HepG2 (cell line): ENCODE measurements around the gene DLX1. TPM values are rescaled to one million over a fixed set of nuclear protein-coding genes. Genes with fewer than 3 reads are reported as not detected.
A peak's percentile ranks its signal among the peaks of the same experiment; 100 is the strongest.

Source experiments
- AGO2 ChIP-seq: fragments of 200-400 bp; formaldehyde crosslinking; optimal IDR thresholded peaks from 2 replicates; pipeline ENCODE3; 2017; ENCODE audit warnings: mild to moderate bottlenecking, low read depth, low read length, moderate library complexity
- CCAR2 ChIP-seq: fragments of 200-400 bp; formaldehyde crosslinking; optimal IDR thresholded peaks from 2 replicates; pipeline ENCODE3; 2018; ENCODE audit warnings: low read depth, mild to moderate bottlenecking, low read length, moderate library complexity
- FOXK2 ChIP-seq: fragments of 450-650 bp; IDR thresholded peaks from 2 replicates; pipeline ENCODE4 v1.6.1; 2016
- HMGA1 ChIP-seq: sonication (generic); formaldehyde crosslinking; conservative IDR thresholded peaks from 2 replicates; pipeline ENCODE4 v1.4.0; 2020; ENCODE audit warnings: missing genetic modification reagents
- HNRNPLL ChIP-seq: fragments of 200-400 bp; formaldehyde crosslinking; IDR thresholded peaks from 2 replicates; pipeline ENCODE4 v1.6.1; 2017; ENCODE audit warnings: mild to moderate bottlenecking, low read depth, low read length; ENCODE audit not compliant: poor library complexity, severe bottlenecking
- JUND ChIP-seq: sonication (generic); formaldehyde crosslinking; IDR thresholded peaks from 2 replicates; pipeline ENCODE4 v1.8.0; 2022; ENCODE audit warnings: mild to moderate bottlenecking, missing genetic modification reagents
- KLF11 ChIP-seq: IDR thresholded peaks from 2 replicates; pipeline ENCODE4 v1.6.1; 2016; ENCODE audit warnings: missing compliant biosample characterization
- MTERF4 ChIP-seq: sonication (generic); formaldehyde crosslinking; IDR thresholded peaks from 2 replicates; pipeline ENCODE4 v1.8.0; 2023; ENCODE audit warnings: mild to moderate bottlenecking, missing genetic modification reagents
- RFX3 ChIP-seq: IDR thresholded peaks from 2 replicates; pipeline ENCODE4 v1.6.1; 2016; ENCODE audit warnings: missing biosample characterization, missing genetic modification reagents
- RFX5 ChIP-seq: IDR thresholded peaks from 2 replicates; pipeline ENCODE4 v1.6.1; 2011; ENCODE audit warnings: low read depth, low read length, improper control_type of control experiment
- SKIL ChIP-seq: sonication (generic); formaldehyde crosslinking; IDR thresholded peaks from 2 replicates; pipeline ENCODE4 v1.8.0; 2022; ENCODE audit warnings: missing genetic modification reagents, mild to moderate bottlenecking, moderate library complexity, borderline replicate concordance
- SRF ChIP-seq: IDR thresholded peaks from 2 replicates; pipeline ENCODE4 v1.6.1; 2011; ENCODE audit warnings: mild to moderate bottlenecking, low read depth, low read length, moderate library complexity
- STAT5B ChIP-seq: sonication (generic); formaldehyde crosslinking; IDR thresholded peaks from 2 replicates; pipeline ENCODE4 v1.4.0; 2020; ENCODE audit warnings: missing genetic modification reagents
- TBX2 ChIP-seq: sonication (generic); formaldehyde crosslinking; IDR thresholded peaks from 2 replicates; pipeline ENCODE4 v1.5.0; 2020; ENCODE audit warnings: missing genetic modification reagents, mild to moderate bottlenecking, borderline replicate concordance
- WIZ ChIP-seq: sonication (generic); formaldehyde crosslinking; IDR thresholded peaks from 2 replicates; pipeline ENCODE4 v1.5.1; 2020; ENCODE audit warnings: mild to moderate bottlenecking, missing genetic modification reagents
- YEATS4 ChIP-seq: sonication (generic); formaldehyde crosslinking; IDR thresholded peaks from 2 replicates; pipeline ENCODE4 v1.4.0; 2020; ENCODE audit warnings: missing genetic modification reagents, borderline replicate concordance
- ZC3H13 ChIP-seq: sonication (generic); formaldehyde crosslinking; IDR thresholded peaks from 2 replicates; pipeline ENCODE4 v1.8.1; 2023; ENCODE audit warnings: mild to moderate bottlenecking, missing genetic modification reagents, moderate library complexity
- ZFP36L2 ChIP-seq: sonication (generic); formaldehyde crosslinking; IDR thresholded peaks from 2 replicates; pipeline ENCODE4 v1.4.0; 2020; ENCODE audit warnings: missing genetic modification reagents
- ZNF124 ChIP-seq: sonication (generic); formaldehyde crosslinking; IDR thresholded peaks from 2 replicates; pipeline ENCODE4 v1.4.0; 2020; ENCODE audit warnings: missing genetic modification reagents
- ZNF430 ChIP-seq: sonication (generic); formaldehyde crosslinking; IDR thresholded peaks from 2 replicates; pipeline ENCODE4 v1.9.0; 2021; ENCODE audit warnings: mild to moderate bottlenecking, missing genetic modification reagents
- ZNF441 ChIP-seq: sonication (generic); formaldehyde crosslinking; IDR thresholded peaks from 2 replicates; pipeline ENCODE4 v1.7.0; 2021; ENCODE audit warnings: missing genetic modification reagents, borderline replicate concordance
- ZNF737 ChIP-seq: sonication (generic); formaldehyde crosslinking; IDR thresholded peaks from 2 replicates; pipeline ENCODE4 v1.5.0; 2020; ENCODE audit warnings: missing genetic modification reagents, mild to moderate bottlenecking, borderline replicate concordance
- ZNF766 ChIP-seq: sonication (generic); formaldehyde crosslinking; IDR thresholded peaks from 2 replicates; pipeline ENCODE4 v1.5.0; 2020; ENCODE audit warnings: missing genetic modification reagents, borderline replicate concordance
- ZNF768 ChIP-seq: sonication (generic); formaldehyde crosslinking; IDR thresholded peaks from 2 replicates; pipeline ENCODE4 v1.4.0; 2020; ENCODE audit warnings: missing genetic modification reagents
- ZNF773 ChIP-seq: sonication (generic); formaldehyde crosslinking; IDR thresholded peaks from 2 replicates; pipeline ENCODE4 v1.4.0; 2020; ENCODE audit warnings: missing genetic modification reagents, borderline replicate concordance
- ZNF792 ChIP-seq: IDR thresholded peaks from 2 replicates; pipeline ENCODE4 v1.6.1; 2016
- ZNF816 ChIP-seq: sonication (generic); formaldehyde crosslinking; IDR thresholded peaks from 2 replicates; pipeline ENCODE4 v1.8.0; 2022; ENCODE audit warnings: missing genetic modification reagents, mild to moderate bottlenecking, borderline replicate concordance
- polyA plus RNA-seq, 8 experiments: library from polyadenylated mRNA; depleted of rRNA in 3 of 8; stranded (reverse) in 7 of 8; unstranded in 1 of 8; fragments of >200 nt; fragmentation: Illumina TruSeq in 4 of 8; extraction: Trizol in 4 of 8; gene quantifications; 2 replicates each; pipeline versions ENCODE4 v1.2.1 to v1.2.3, GENCODE V29; 2011 to 2016; ENCODE audit warnings: low read depth in 4 of 8, missing spikeins in 1 of 8, mixed read lengths in 1 of 8; ENCODE audit not compliant: insufficient read depth in 1 of 8
- total RNA-seq, 5 experiments: library from RNA; depleted of rRNA; stranded (reverse); fragments of >200 nt; fragmentation: Illumina TruSeq; extraction: Trizol; gene quantifications; 2 replicates each; pipeline ENCODE4 v1.2.3, GENCODE V29; 2016; ENCODE audit warnings: low read depth in 1 of 5

Gene DLX1
- total and polyA plus RNA-seq, 2 of the 13 experiments (the other 11 are each of a cell fraction or from before 2014, with no cell fraction given) = 0.18 to 0.86 TPM

- no peak for TF ChIP-seq SRF
- no peak for TF ChIP-seq ZNF766 (CRISPR knock-in tag)
- TF ChIP-seq SKIL = no peak
- no peak for TF ChIP-seq MTERF4 (CRISPR knock-in tag)
- no peak for TF ChIP-seq WIZ (CRISPR knock-in tag)
- no peak for TF ChIP-seq HMGA1
- no peak for TF ChIP-seq CCAR2
- no peak for TF ChIP-seq ZC3H13 (CRISPR knock-in tag)
- peak; percentile 28 for TF ChIP-seq TBX2 (CRISPR knock-in tag)
- TF ChIP-seq ZNF737 = no peak
- TF ChIP-seq YEATS4 (CRISPR knock-in tag) = 0 out of 2 replicates have a peak, but pooled peaks have one; percentile 9
- no peak for TF ChIP-seq JUND (CRISPR knock-in tag)
- TF ChIP-seq FOXK2 = no peak
- no peak for TF ChIP-seq ZNF441 (CRISPR knock-in tag)
- no peak for TF ChIP-seq ZNF816 (CRISPR knock-in tag)
- TF ChIP-seq RFX3 (CRISPR knock-in tag) = no peak
- no peak for TF ChIP-seq ZFP36L2 (CRISPR knock-in tag)
- TF ChIP-seq STAT5B (CRISPR knock-in tag) = no peak
- TF ChIP-seq ZNF792 = no peak
- peak; percentile 88 for TF ChIP-seq HNRNPLL
- TF ChIP-seq ZNF768 (CRISPR knock-in tag) = peak; percentile 51; the same call in 1 of the 2 replicates
- no peak for TF ChIP-seq ZNF430 (CRISPR knock-in tag)
- TF ChIP-seq KLF11 (CRISPR knock-in tag) = no peak
- peak; percentile 18 for TF ChIP-seq AGO2
- no peak for TF ChIP-seq RFX5
- TF ChIP-seq ZNF124 (CRISPR knock-in tag) = no peak
- no peak for TF ChIP-seq ZNF773
Observed at GRCh38 chr2:172095146-172095904, 10.0 kb downstream of the DLX1 start (continued).
